ENCODE results near the gene GCFC2.

GRCh38 chr2:75646583-75647425 lies 63.9 kb downstream of the GCFC2 start, which contains the start of gene MRPL19:
- no peak for TF ChIP-seq POLR2A (IDR thresholded peaks at IDR 0.05)
- TF ChIP-seq, protein P1, sequence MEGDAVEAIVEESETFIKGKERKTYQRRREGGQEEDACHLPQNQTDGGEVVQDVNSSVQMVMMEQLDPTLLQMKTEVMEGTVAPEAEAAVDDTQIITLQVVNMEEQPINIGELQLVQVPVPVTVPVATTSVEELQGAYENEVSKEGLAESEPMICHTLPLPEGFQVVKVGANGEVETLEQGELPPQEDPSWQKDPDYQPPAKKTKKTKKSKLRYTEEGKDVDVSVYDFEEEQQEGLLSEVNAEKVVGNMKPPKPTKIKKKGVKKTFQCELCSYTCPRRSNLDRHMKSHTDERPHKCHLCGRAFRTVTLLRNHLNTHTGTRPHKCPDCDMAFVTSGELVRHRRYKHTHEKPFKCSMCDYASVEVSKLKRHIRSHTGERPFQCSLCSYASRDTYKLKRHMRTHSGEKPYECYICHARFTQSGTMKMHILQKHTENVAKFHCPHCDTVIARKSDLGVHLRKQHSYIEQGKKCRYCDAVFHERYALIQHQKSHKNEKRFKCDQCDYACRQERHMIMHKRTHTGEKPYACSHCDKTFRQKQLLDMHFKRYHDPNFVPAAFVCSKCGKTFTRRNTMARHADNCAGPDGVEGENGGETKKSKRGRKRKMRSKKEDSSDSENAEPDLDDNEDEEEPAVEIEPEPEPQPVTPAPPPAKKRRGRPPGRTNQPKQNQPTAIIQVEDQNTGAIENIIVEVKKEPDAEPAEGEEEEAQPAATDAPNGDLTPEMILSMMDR (IDR thresholded peaks at IDR 0.05): no peak
